ENCODE measurements around the gene DEXI.

DEXI gene

GRCh38 chr16:10984509-10984908 is 42.2 kb upstream of the DEXI start:
- TF ChIP-seq CTCF (conservative IDR thresholded peaks at IDR 0.05) (no peak), ZFX (IDR thresholded peaks at IDR 0.05) (no peak)
- no peak overlapping the region for H3K27ac ChIP-seq

- TF ChIP-seq CTCF (conservative IDR thresholded peaks at IDR 0.05) (peak; percentile 38), ZFX (IDR thresholded peaks at IDR 0.05) (no peak)
- no peak overlapping the region for H3K27ac ChIP-seq
Observed at GRCh38 chr16:10983159-10983558, 40.9 kb upstream of the DEXI start.

GRCh38 chr16:10982465-10983150 is 40.3 kb upstream of the DEXI start:
- TF ChIP-seq CTCF (conservative IDR thresholded peaks at IDR 0.05) (no peak), ZFX (IDR thresholded peaks at IDR 0.05) (no peak)
- no peak overlapping the region for H3K27ac ChIP-seq

- H3K27ac ChIP-seq = no peak overlapping the region
- peak; percentile 71 for TF ChIP-seq CTCF (conservative IDR thresholded peaks at IDR 0.05)
- no peak for TF ChIP-seq ZFX (IDR thresholded peaks at IDR 0.05)
Observed at GRCh38 chr16:10981697-10982216, 39.5 kb upstream of the DEXI start.

- peak overlapping the region; percentile 71 for H3K27ac ChIP-seq
Observed at GRCh38 chr16:10980813-10981212, 38.5 kb upstream of the DEXI start.

GRCh38 chr16:10979717-10980601 is 37.7 kb upstream of the DEXI start:
- peak overlapping the region; percentile 71 for H3K27ac ChIP-seq
- no peak for TF ChIP-seq ZFX (IDR thresholded peaks at IDR 0.05)
- TF ChIP-seq CTCF (conservative IDR thresholded peaks at IDR 0.05) = no peak

More at GRCh38 chr16:10980813-10981212, 38.5 kb upstream of the DEXI start:
- TF ChIP-seq CTCF (conservative IDR thresholded peaks at IDR 0.05) = no peak
